HG03060 (cell line): Measurements from ENCODE around the gene RORC.
"Not testable (repeated sequence)": the region's sequence is repeated elsewhere in the genome, so short reads cannot be mapped to it uniquely, and the experiment has no call there.

Experiments
- ATAC-seq: cut with Tn5 transposase; IDR thresholded peaks from one replicate; pipeline ENCODE4 v1.9.1; 2021; ENCODE audit warnings: low read depth, moderate number of reproducible peaks; ENCODE audit not compliant: unreplicated experiment

RORC gene

DNA sequence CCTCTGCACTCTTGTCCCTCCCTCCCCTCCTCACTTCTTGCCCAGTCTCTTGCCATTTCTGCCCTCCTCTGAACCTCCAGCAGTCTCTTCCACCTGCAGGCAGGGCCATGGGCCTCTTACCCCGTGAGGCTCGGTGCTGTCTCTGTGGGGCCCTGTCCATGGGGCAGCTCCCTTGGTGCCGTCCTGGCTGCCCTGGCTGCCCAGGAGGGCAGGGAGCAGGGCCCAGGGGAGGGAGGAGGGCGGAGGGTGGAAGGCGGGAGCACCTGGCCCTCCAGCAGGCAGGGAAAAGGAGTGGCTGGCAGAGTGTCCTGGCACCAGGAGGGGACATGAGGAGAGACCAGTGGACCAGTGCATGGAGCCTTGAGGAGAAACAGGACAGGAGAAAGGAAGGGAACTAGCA, at the start of gene RORC:
TSS of gene RORC (minus strand) at position 198 of the 400 bp plus-strand sequence. CDS start at position 160, 38 bp downstream.
- no peak for ATAC-seq

DNA sequence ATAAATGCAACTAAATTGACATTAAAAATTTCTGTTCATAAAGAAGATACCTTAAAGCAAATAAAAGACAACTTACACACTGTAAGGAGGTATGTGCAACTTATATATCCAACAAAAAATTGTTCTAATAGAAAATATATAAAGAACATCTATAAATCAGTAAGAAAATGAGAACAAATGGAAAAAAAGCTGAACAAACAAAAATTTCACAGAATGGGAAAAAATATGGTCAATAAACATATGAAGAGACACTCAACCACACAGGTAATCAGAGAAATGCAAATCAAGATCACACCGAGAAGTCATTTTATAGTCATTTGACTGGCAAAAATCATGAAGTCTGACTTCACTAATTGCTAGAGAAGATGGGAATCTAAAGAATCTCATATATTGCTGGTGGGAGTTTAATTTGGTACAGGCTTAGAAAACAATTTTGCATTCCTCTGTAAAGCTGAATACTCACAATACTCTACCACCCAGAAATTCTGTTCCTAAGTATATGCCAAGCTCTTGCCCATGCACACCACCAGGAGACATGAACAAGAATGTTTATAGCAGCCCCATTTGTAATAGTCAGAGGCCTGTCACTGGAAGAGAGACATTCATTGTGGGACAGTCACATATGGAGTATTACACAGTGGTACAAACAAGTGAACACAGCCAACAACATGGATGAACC, 44.0 kb upstream of the RORC start:
- no peak for ATAC-seq

DNA sequence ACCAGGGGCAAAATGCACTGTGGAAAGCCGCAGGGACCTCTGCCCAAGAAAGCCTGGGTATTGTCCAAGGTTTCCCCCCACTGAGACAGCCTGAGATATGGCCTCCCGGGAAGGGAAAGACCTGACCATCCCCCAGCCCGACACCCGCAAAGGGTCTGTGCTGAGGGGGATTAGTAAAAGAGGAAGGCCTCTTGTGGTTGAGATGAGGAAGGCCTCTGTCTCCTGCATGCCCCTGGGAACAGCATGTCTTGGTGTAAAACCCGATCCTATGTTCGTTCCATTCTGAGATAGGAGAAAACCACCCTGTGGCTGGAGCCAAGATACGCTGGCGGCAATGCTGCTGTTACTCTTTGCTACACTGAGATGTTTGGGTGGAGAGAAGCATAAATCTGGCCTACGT, 41.2 kb upstream of the RORC start:
- not testable (repeated sequence) for ATAC-seq

DNA sequence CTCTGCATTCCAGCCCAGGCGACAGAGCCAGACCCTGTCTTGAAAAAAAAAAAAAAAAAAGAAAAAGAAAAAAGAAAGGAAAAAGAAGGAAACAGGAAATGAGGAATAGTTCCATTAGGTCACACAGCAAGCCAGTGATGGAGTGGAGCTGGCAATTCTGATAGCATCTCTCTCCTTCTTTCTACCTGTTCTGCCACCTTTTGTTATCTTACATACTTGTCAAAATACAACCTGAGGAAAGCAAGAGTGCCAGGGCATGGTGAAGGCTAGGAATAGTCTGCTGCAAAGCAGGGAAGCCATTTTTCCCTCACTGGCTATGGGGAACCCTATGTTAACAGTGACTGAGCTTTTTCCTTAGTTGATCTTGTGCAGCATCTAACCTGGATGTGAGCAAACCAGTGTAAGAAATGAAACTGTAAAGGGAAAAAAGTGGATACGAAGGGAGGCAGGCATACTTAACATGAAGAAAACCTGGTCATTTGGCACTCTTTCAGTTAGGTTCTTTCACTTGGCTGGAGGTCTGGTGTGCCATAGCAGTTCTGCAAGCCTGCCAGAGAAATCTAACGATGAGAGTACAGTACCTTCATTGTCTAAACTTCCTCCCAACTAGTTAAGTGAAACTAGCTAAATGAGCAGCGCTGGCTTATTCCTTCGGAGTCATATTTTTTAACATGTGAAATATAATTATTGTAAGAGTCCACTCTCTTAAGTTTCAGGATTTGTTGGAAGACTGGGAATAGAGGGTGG, 39.9 kb upstream of the RORC start:
- ATAC-seq = no peak

DNA sequence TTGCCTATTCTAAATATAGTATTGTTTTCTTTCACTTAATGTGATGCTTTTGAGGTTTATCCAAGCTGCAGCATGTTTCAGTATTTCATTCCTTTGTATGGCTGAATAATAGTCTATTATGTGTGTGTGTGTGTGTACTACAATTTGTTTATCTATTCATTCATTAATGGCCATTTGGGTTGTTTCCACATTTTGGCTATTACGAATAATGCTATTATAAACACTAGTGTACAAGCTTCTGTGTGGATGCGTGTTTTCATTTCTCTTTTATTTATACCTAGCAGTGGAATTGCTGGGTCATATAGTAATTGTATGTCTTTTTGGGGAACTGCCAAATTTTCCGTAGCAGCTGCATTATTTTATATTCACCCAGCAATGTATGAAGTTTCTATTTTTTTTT, 36.9 kb upstream of the RORC start:
- ATAC-seq = no peak

DNA sequence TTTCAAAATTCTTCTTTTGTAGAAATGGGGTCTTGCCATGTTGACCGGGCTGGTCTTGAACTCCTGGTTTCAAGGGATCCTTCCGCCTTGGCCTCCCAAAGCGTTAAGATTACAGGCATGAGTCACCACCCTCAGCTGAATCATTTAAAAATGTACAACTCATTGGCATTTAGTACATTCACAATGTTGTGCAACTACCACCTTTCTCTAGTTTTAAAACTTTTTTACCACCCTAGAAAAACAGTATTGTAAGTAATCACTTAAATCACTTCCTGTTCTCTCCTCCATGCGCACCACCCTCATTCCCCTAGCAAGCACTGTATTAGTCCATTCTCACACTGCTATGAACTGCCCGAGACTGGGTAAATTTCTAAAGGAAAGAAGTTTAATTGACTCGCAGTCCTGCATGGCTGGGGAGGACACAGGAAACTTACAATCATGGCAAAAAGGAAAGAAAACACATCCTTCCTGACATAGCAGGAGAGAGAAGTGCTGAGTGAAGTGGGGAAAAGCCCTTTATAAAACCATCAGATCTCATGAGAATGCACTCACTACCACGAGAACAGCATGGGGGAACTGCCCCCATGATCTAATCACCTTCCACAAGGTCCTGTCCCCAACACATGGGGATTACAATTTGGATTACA, 36.3 kb upstream of the RORC start:
- ATAC-seq = no peak

DNA sequence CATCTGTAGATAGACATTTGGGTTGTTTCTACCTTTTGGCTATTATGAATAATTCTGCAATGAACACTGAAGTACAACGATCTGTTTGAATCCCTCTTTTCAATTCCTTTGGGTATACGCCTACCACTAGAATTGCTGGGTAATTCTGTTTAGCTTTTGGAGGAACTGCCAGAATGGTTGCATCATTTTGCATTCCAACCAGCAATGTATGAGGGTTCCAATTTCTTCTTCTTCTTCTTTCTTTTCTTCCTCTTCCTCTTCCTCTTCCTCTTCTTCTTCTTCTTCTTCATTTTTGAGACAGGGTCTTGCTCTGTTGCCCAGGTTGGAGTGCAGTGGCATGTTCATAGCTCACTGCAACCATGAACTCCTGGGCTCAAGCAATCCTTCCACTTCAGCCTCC, 35.7 kb upstream of the RORC start:
- no peak for ATAC-seq

DNA sequence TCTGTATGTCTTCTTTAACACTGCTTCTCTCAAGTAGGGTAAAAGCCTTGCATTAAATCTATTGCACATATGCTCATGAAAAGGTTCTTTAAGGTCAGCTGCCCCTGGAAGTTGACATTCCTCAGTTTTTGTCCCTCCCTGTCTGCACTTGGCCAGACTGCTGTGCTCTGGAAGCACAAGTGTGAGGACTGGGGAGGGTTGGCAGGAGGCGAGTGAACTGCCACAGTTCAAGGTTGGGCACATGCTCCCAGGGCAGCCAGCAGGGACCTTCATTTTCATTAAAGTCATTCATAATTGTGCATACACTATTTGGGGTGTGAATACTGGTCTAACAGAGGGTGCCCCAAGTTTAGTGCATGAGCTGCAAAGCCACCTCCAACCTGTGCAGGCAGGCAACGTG, 32.8 kb upstream of the RORC start:
- no peak for ATAC-seq

DNA sequence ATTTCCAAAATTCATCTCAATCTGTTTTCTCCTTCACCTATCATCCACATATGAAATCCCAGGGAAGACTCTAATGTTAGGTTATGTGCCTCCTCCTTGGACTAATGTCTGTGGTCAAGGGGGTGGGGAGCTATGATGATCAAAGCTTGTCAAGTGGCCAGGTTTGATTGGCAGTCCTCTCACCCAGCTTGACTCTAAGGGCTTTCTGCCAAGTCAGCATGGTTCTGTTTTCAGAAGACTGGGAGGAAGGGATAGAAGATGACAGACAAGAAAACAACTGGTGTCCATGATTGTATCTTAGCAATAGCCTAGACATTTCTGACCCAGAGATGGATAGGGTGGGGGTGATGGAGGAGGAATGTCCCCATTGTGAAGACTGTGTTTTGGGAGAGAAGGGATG, 31.0 kb upstream of the RORC start:
- no peak for ATAC-seq

DNA sequence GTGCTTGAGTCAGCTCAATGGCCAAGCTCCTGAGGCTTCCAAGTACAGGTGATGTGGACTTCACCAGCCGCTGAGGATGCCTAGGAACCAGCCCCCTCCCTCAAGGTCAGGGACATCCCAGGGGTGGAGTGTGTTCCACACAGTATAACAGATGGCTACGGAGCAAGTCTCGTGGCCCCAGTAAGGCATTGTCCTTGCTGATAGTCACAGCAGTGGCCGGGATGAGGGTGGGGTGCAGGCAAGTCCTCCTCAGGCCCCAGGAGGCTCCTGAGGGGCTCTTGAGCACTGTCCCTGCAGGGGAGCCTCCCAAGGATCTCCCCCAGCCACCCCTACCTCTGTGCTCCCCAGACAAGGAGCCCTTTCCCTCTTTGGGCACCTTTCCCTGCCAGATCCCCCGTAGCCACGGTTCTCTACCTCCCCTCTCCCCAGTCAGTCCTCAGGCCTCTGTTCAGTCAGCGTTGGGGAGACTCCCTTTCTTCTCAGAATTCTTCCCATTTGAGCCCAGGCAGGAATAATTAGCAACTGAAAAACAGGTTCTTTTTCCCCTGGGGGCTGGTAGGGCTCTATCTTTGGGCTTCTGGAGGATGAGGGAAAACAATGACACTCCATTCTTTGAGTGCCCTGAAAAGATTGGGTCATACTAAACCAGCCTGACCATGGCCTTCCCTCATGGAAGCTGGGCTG, 29.0 kb upstream of the RORC start:
- ATAC-seq = no peak

DNA sequence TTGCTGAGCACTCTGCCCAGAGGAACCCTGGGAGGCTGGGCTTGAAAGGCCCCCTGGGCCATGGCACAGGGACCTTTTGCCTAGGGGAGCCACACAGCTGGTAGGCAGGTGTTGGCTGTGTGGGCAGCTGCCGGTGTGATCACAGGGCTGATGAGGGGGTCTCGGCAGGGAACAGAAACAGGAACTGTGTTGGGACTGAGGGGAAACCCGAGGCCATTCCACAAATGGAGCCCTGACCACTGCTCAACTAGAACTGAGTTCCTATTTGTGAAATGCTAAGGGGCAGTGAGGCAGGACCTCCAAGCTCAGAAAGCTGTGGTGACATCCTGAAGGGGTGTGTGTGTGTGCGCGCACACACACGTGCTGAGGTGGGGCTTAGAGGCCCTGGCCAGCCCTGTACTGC, 28.3 kb upstream of the RORC start:
- ATAC-seq = no peak

DNA sequence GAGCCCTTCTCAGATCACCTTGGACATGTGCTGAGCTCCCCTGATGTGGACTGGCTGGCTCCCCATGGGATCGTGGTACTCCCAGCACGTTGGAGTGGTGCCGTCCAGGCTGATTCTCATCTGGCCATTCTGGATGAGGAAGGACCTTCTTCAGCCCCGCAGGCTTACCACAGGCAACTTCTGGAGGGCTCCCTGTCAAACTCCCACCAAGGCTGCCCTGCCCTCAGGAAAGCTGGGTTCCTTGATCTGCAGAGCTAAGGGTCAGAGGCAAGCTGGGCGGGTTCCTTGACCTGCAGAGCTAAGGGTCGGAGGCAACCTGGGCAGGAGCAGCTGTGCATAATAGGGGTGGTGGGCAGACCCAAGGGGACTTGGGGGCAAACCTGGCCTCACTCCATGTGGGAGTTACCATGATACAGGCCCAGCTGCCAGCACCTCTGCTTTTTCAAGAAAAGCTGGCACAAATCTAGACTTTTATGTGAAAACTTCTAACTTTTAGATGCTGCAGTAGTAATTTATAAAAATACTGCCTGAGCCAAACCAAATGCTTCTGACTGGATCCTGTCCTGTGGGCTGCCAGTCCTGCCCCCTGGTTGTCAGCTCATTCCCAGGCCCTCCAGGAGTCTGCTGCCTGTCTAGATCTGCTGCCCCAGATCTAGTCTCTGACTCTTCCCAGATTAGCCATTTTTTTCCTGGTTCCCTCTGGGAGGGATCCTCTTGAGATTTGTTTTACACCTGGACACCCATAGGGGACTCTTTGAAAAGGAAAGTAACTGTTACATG, 27.5 kb upstream of the RORC start:
- ATAC-seq = no peak

DNA sequence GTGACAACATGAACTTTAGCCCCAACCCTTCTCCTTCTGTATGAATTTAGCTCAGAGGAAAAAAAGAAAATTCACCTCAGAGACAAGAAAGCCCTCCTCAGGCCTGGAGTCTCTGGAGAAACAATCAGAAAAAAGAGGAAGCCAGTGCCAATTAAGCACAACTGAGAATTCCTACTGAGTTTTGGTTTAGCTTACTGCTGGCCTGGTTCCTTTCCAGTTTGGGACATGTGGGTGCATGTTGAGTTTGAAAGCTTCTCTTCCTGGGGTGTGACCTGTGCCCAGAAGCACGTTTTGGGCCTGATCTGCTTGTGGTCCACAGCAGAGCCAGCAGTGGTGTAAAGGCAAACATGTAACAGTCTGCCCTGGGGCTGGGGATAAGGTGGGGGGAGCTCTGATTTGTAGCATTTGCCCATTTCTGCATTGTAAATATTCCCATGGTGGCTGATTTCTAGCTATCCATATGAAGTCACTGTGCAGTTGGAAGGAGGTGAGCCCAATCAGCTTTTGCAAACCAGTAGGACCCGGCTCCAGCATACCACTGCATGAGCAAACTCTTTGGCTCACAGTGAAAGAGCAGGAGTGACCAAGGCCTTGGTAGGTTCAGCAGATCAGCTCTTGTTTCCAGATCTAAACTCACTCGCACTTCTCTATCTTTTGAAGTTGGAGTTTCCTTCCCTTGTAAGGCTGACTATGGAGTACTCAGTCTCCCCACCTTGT, 26.6 kb upstream of the RORC start:
- ATAC-seq = no peak

DNA sequence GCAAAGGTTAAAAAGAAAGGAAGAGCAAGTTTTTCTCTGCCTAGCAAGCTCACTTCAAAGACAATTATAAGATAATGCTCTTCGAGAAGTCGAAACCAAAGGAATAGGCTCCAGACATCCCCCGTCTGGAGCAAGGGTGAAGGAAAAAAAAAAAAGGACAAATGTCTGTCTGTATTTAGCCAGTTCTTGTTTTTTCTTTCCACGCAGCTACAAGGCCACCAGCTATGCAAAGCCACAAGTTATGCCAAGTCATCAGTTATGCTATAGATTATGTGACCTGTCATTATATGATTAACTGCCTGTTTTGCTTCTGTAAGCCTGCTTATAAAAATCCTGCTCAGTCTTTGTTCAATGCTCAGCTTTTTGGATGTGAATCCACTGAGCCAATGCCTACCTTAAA, 24.3 kb upstream of the RORC start:
- ATAC-seq = no peak

DNA sequence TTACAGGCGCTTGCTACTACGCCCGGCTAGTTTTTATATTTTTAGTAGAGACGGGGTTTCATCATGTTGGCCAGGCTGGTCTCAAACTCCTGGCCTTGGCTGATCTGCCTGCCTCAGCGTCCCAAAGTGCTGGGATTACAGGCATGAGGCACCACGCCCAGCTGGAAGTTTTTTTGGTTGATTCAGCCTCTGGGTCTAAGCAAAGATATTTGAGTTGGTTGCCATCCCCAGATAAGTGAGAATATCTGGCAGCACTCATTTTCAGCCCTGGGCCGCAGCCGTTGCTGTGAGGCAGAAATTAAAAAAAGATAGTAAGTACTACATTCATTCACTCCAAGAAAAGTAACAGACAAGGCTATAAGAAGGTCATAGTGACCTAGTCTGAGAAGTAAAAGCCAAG, 23.9 kb upstream of the RORC start:
- ATAC-seq = not testable (repeated sequence)

DNA sequence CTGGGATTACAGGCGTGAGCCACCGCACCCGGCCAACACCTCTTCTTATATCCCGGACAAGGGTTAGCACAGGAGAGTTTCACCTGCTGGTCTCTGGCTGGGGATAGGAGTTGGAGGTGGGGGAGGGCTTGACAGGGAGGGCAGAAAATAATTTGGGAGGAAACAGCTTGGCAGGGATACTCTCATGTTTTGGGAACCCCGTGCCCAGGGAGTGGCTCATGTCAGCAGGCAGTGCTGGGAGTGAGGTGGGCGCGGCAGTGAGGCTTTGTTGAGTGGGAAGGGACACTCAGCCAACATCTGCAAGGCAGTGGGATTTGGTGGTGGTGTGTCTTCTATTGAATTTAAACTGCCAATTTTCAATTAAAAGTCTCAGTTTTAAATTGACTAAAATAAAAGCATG, 23.1 kb upstream of the RORC start:
- ATAC-seq = no peak

DNA sequence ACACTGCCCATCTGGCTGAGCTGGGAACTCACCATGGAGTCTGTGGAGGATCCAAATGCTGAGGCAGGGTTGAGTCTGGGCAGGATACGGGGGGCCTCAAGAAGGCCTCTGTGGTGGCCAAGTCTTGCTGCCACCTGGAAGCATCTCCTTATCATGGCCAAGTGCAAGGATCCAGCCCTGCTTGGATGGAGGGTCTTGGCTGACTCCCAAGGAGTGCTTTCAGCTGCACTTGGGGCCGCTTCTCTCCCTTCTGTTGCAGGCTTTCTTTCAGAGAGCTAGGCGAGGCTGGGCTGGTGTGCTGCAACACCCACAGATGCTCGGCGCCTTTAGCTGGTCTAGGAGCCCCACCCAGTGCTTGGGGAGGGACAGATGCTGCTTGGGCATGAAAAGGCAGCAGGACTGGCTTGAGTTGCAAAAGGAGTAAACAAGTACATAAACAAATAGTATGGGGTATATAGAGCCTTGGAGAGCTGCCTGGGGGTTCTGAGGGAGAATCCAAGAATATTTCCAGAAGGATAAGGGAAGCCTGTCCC, 21.9 kb upstream of the RORC start, which contains the start of gene THEM5:
TSS of gene THEM5 (minus strand) at position 302 of the 533 bp plus-strand sequence. CDS start at position 155, 147 bp downstream.
- no peak for ATAC-seq

DNA sequence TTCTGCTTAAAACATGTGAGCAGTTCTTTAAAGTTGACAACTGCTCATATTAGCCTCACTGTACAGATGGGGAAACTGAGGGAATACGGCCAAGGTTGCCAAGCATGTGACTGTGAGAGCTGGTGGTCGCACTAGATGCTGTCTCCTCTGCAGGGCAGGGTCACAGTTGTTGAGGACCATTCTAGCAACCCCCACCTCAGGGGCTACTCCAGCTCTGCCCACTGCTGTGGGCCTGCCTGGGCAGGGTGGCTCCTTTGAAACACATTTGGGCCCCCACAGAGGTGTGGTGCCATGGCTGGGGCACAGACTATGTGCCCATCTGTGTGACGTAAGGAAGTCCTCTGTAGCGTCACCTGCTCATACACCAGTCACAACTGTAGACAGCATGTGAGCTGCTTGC, 21.1 kb upstream of the RORC start:
- ATAC-seq = no peak

DNA sequence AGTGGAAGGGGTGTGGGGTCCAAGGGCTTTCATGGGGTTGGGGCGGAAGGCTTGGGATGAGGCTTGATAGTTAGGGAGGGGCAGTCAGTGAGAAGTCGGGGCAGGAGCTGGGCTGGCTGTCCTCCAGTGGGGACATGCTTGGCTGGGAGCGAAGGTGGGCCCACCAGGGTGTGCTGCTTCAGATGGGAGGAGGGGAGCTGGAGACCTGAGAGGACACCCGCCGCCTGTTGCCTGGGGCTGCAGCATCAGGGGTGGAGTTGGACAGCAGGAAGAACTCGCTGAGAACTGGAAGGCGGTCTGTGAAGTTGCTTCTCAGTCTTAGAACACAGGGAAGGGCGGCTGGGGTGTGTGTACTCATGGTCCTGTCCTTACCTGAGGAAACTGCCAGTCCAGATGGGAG, 20.3 kb upstream of the RORC start:
- ATAC-seq = no peak
